HEK293 (cell line): ENCODE measurements around the gene ACYP1.

Source experiments
- ZNF311 ChIP-seq: fragments of 450-650 bp; formaldehyde crosslinking; IDR thresholded peaks from 2 replicates; pipeline ENCODE4 v1.5.1; 2017; ENCODE audit warnings: missing biosample characterization, missing genetic modification characterization, borderline replicate concordance
- ZNF48 ChIP-seq: fragments of 450-650 bp; formaldehyde crosslinking; IDR thresholded peaks from 2 replicates; pipeline ENCODE4 v1.5.1; 2016; ENCODE audit warnings: missing biosample characterization, missing genetic modification characterization
- ZNF510 ChIP-seq: fragments of 450-650 bp; formaldehyde crosslinking; IDR thresholded peaks from 2 replicates; pipeline ENCODE4 v1.5.1; 2018; ENCODE audit warnings: mild to moderate bottlenecking, missing genetic modification characterization, missing biosample characterization; ENCODE audit not compliant: insufficient replicate concordance
- ZNF514 ChIP-seq: fragments of 450-650 bp; formaldehyde crosslinking; IDR thresholded peaks from 2 replicates; pipeline ENCODE4 v1.5.1; 2016; ENCODE audit warnings: missing biosample characterization, missing genetic modification characterization
- TF ChIP-seq, protein P1 (sequence below): fragments of 450-650 bp; formaldehyde crosslinking; IDR thresholded peaks from 2 replicates; pipeline ENCODE4 v1.5.1; 2016; ENCODE audit warnings: missing biosample characterization, missing genetic modification characterization
- TF ChIP-seq, protein P2 (sequence below): fragments of 450-650 bp; formaldehyde crosslinking; IDR thresholded peaks from 2 replicates; pipeline ENCODE4 v1.5.1; 2016; ENCODE audit warnings: missing biosample characterization, missing genetic modification characterization
- TF ChIP-seq, protein P3 (sequence below): fragments of 450-650 bp; IDR thresholded peaks from 2 replicates; pipeline ENCODE4 v1.5.1; 2018; ENCODE audit warnings: missing biosample characterization, mild to moderate bottlenecking, missing genetic modification characterization
- TF ChIP-seq, protein P4 (sequence below): fragments of 450-650 bp; formaldehyde crosslinking; optimal IDR thresholded peaks from 2 replicates; pipeline ENCODE3; 2016; ENCODE audit warnings: missing biosample characterization, mild to moderate bottlenecking, missing genetic modification characterization

DNA sequence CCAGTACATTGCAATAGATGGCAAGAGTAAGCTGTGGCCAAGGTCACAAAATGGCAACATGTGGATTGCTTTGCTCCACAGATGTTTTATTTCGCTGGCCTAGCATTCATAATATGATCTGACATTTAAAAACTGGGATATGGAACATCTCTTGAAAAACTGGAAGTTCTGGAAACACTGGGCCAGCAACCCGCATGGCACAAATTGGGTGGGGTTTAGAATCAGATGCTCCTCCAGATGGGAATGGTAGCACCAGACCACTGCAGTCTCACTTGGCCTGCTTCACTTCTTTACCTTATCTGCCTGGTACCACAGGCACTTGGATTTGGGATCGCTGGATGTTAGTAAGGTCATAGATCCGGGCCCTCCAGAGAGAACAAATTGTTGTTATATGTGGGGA is 15.7 kb upstream of the ACYP1 start:
- TF ChIP-seq, protein P1, sequence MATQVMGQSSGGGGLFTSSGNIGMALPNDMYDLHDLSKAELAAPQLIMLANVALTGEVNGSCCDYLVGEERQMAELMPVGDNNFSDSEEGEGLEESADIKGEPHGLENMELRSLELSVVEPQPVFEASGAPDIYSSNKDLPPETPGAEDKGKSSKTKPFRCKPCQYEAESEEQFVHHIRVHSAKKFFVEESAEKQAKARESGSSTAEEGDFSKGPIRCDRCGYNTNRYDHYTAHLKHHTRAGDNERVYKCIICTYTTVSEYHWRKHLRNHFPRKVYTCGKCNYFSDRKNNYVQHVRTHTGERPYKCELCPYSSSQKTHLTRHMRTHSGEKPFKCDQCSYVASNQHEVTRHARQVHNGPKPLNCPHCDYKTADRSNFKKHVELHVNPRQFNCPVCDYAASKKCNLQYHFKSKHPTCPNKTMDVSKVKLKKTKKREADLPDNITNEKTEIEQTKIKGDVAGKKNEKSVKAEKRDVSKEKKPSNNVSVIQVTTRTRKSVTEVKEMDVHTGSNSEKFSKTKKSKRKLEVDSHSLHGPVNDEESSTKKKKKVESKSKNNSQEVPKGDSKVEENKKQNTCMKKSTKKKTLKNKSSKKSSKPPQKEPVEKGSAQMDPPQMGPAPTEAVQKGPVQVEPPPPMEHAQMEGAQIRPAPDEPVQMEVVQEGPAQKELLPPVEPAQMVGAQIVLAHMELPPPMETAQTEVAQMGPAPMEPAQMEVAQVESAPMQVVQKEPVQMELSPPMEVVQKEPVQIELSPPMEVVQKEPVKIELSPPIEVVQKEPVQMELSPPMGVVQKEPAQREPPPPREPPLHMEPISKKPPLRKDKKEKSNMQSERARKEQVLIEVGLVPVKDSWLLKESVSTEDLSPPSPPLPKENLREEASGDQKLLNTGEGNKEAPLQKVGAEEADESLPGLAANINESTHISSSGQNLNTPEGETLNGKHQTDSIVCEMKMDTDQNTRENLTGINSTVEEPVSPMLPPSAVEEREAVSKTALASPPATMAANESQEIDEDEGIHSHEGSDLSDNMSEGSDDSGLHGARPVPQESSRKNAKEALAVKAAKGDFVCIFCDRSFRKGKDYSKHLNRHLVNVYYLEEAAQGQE (tag by site-specific recombination) = no peak
- TF ChIP-seq, protein P2, sequence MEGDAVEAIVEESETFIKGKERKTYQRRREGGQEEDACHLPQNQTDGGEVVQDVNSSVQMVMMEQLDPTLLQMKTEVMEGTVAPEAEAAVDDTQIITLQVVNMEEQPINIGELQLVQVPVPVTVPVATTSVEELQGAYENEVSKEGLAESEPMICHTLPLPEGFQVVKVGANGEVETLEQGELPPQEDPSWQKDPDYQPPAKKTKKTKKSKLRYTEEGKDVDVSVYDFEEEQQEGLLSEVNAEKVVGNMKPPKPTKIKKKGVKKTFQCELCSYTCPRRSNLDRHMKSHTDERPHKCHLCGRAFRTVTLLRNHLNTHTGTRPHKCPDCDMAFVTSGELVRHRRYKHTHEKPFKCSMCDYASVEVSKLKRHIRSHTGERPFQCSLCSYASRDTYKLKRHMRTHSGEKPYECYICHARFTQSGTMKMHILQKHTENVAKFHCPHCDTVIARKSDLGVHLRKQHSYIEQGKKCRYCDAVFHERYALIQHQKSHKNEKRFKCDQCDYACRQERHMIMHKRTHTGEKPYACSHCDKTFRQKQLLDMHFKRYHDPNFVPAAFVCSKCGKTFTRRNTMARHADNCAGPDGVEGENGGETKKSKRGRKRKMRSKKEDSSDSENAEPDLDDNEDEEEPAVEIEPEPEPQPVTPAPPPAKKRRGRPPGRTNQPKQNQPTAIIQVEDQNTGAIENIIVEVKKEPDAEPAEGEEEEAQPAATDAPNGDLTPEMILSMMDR (tag by site-specific recombination) = no peak
- TF ChIP-seq, protein P3, sequence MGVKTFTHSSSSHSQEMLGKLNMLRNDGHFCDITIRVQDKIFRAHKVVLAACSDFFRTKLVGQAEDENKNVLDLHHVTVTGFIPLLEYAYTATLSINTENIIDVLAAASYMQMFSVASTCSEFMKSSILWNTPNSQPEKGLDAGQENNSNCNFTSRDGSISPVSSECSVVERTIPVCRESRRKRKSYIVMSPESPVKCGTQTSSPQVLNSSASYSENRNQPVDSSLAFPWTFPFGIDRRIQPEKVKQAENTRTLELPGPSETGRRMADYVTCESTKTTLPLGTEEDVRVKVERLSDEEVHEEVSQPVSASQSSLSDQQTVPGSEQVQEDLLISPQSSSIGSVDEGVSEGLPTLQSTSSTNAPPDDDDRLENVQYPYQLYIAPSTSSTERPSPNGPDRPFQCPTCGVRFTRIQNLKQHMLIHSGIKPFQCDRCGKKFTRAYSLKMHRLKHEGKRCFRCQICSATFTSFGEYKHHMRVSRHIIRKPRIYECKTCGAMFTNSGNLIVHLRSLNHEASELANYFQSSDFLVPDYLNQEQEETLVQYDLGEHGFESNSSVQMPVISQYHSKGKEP (tag by site-specific recombination) = no peak
- TF ChIP-seq ZNF514 (tag by site-specific recombination) = no peak
- TF ChIP-seq ZNF311 (tag by site-specific recombination) = no peak
- TF ChIP-seq, protein P4, sequence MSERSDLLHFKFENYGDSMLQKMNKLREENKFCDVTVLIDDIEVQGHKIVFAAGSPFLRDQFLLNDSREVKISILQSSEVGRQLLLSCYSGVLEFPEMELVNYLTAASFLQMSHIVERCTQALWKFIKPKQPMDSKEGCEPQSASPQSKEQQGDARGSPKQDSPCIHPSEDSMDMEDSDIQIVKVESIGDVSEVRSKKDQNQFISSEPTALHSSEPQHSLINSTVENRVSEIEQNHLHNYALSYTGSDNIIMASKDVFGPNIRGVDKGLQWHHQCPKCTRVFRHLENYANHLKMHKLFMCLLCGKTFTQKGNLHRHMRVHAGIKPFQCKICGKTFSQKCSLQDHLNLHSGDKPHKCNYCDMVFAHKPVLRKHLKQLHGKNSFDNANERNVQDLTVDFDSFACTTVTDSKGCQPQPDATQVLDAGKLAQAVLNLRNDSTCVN = no peak
- TF ChIP-seq ZNF48 = no peak
- no peak for TF ChIP-seq ZNF510 (tag by site-specific recombination)
